ENCODE data around the gene RIOK2. TPM values are rescaled to one million over a fixed set of nuclear protein-coding genes. Genes with fewer than 3 reads are reported as not detected.
"Not testable (repeated sequence)": the region's sequence is repeated elsewhere in the genome, so short reads cannot be mapped to it uniquely, and the experiment has no call there.

Gene RIOK2
- total RNA-seq, 2 experiments from 2014 or later = 24.7 to 28.0 TPM

- Mint-ChIP-seq H3K36me3 (peaks cover 40% of the 10 kb centered on the region), H3K27ac (no peak overlapping the region), H3K9me3 (ENCODE audit: low read depth) (peaks cover 15% of the 10 kb centered on the region), H3K4me3 (no peak overlapping the region), H3K27me3 (no peaks in the 10 kb centered on the region), H3K4me1 (peaks cover 20% of the 10 kb centered on the region)
- CTCF ChIA-PET = interaction anchor here (0.6 to 10.1 kb wide), 38 partner anchors 9 to 548 kb away, joined by 3 to 79 read pairs (median 4); partner anchors contain the start of genes CAST, LIX1 and RIOK2
- peak; percentile 61 for ATAC-seq
- peak; percentile 64 for DNase-seq
These were observed 21.0 kb downstream of the RIOK2 start for GRCh38 chr5:97162045-97162444.

DNA sequence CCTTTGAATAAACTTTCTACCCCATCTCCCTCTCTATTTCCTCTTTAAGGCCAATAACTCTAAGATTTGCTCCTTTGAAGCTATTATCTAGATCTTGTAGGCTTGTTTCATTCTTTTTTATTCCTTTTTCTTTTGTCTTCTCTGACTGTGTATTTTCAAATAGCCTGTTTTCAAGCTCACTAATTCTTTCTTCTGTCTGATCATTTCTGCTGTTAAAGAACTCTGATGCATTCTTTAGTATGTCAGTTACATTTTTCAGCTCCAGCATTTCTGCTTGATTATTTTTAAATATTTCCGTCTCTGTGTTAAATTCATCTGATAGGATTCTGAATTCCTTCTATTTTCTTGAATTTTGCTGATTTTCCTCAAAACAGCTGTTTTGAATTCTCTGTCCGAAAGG lies 25.4 kb downstream of the RIOK2 start:
- Mint-ChIP-seq H3K27ac (no peak overlapping the region), H3K4me3 (no peak overlapping the region), H3K4me1 (peaks cover 3% of the 10 kb centered on the region), H3K27me3 (peaks cover 8% of the 10 kb centered on the region), H3K36me3 (peaks cover 36% of the 10 kb centered on the region), H3K9me3 (ENCODE audit: low read depth) (peaks cover 25% of the 10 kb centered on the region)
- CTCF ChIA-PET = interaction anchor here (2.3 kb wide), 1 partner anchor 15 kb away, joined by 11 read pairs; the partner anchor contains the start of gene LIX1
- DNase-seq (no peak), ATAC-seq (no peak)

DNA sequence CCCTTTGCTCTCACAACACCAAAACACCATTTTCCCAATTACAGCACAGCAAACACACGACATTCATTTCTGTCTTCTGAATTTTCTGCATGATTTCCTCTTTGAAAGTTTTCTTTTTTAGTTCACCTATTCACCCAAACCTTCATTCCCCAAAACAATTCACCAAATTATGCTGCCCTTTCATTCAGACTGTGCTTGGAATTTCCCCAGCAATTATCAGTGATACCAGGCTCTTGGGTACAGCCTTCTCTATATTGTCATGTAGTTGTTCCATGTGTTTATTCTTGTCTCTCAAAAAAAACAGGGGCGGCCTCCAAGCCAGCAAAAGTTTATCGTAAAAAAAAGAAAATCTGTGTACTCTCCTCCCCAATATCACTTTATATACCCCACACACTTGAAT lies 31.7 kb downstream of the RIOK2 start:
- Mint-ChIP-seq H3K27me3 (peaks cover 8% of the 10 kb centered on the region), H3K27ac (no peak overlapping the region), H3K36me3 (peaks cover 5% of the 10 kb centered on the region), H3K4me3 (no peak overlapping the region), H3K9me3 (ENCODE audit: low read depth) (peaks cover 5% of the 10 kb centered on the region), H3K4me1 (peaks cover 3% of the 10 kb centered on the region)
- CTCF ChIA-PET = interaction anchor here (2.3 kb wide), 1 partner anchor 11 kb away, joined by 10 read pairs; no protein-coding TSS in a partner anchor
- ATAC-seq (no peak), DNase-seq (no peak)

- peaks cover 3% of the 10 kb centered on the region for H3K4me1 Mint-ChIP-seq
- H3K27ac Mint-ChIP-seq = no peak overlapping the region
- H3K27me3 Mint-ChIP-seq = peaks cover 3% of the 10 kb centered on the region
- ATAC-seq = no peak
- no peak overlapping the region for H3K4me3 Mint-ChIP-seq
- no peak for DNase-seq
- CTCF ChIA-PET = interaction anchor here (1.4 kb wide), 1 partner anchor 286 kb away, joined by 3 read pairs; no protein-coding TSS in a partner anchor
- peaks cover 2% of the 10 kb centered on the region for H3K9me3 Mint-ChIP-seq (ENCODE audit: low read depth)
- peaks cover under 1% of the 10 kb centered on the region for H3K36me3 Mint-ChIP-seq
These were observed 32.6 kb downstream of the RIOK2 start for GRCh38 chr5:97150401-97150800.

DNA sequence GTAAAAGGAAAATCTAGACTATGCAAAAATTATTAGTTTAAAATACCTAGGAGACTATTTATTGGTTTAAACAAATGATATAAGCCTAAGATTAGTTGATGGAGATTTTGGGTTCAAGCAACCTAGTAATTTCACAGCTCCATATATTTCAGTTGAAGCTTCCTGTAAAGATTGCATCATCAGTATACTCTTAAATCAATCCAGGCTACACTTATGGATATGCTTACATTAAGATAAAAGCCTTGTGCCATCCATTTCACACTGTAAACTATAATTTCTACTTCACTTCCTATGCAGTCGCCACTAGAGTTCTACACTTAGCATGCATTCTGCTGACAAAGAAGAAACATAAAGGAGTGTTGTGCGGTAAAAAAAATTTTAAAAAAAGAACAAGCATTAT lies 33.3 kb downstream of the RIOK2 start:
- DNase-seq = no peak
- no peak for ATAC-seq
- CTCF ChIA-PET = interaction anchor here (0.9 to 1.4 kb wide), 3 partner anchors 10 to 286 kb away, joined by 3 to 4 read pairs (median 4); no protein-coding TSS in a partner anchor
- H3K9me3 Mint-ChIP-seq (ENCODE audit: low read depth) = peaks cover 2% of the 10 kb centered on the region
- H3K27ac Mint-ChIP-seq = no peak overlapping the region
- H3K36me3 Mint-ChIP-seq = no peaks in the 10 kb centered on the region
- peaks cover 3% of the 10 kb centered on the region for H3K4me1 Mint-ChIP-seq
- H3K4me3 Mint-ChIP-seq = no peak overlapping the region
- H3K27me3 Mint-ChIP-seq = no peaks in the 10 kb centered on the region

- CTCF ChIA-PET = interaction anchor here (0.6 to 1.9 kb wide), 5 partner anchors 13 to 340 kb away, joined by 3 to 6 read pairs (median 3); partner anchors contain the start of gene ERAP1
- no peaks in the 10 kb centered on the region for H3K36me3 Mint-ChIP-seq
- H3K4me3 Mint-ChIP-seq = no peak overlapping the region
- peaks cover 3% of the 10 kb centered on the region for H3K4me1 Mint-ChIP-seq
- ATAC-seq (no peak), DNase-seq (no peak)
- H3K27ac Mint-ChIP-seq = no peak overlapping the region
- H3K9me3 Mint-ChIP-seq (ENCODE audit: low read depth) = peaks cover 2% of the 10 kb centered on the region
- H3K27me3 Mint-ChIP-seq = no peaks in the 10 kb centered on the region
These were observed 34.8 kb downstream of the RIOK2 start for GRCh38 chr5:97148288-97148687.

GRCh38 chr5:97143704-97144103 lies 39.3 kb downstream of the RIOK2 start:
- Mint-ChIP-seq H3K27ac (no peak overlapping the region), H3K4me3 (no peak overlapping the region), H3K4me1 (no peaks in the 10 kb centered on the region), H3K27me3 (peaks cover 24% of the 10 kb centered on the region), H3K9me3 (ENCODE audit: low read depth) (no peaks in the 10 kb centered on the region), H3K36me3 (no peaks in the 10 kb centered on the region)
- DNase-seq (no peak), ATAC-seq (no peak)
- CTCF ChIA-PET = interaction anchor here (1.2 to 5.6 kb wide), 7 partner anchors 18 to 277 kb away, joined by 3 to 34 read pairs (median 8); no protein-coding TSS in a partner anchor

GRCh38 chr5:97142521-97143254 lies 40.4 kb downstream of the RIOK2 start, which contains the start of gene LIX1:
Gene LIX1 (minus strand): TSS chr5:97142611. CDS start chr5:97142576, 35 bp downstream.
- no peaks in the 10 kb centered on the region for H3K9me3 Mint-ChIP-seq (ENCODE audit: low read depth)
- CTCF ChIA-PET = interaction anchor here (0.7 to 5.6 kb wide), 30 partner anchors 10 to 528 kb away, joined by 3 to 34 read pairs (median 4); partner anchors contain the start of gene LNPEP
- H3K4me3 Mint-ChIP-seq = no peak within 1 kb of the TSS
- ATAC-seq (peak; percentile 87), DNase-seq (peak; percentile 62)
- H3K27ac Mint-ChIP-seq = no peak within 1 kb of the TSS
- peaks cover 24% of the 10 kb centered on the region for H3K27me3 Mint-ChIP-seq
- H3K36me3 Mint-ChIP-seq = no peaks in the 10 kb centered on the region
- H3K4me1 Mint-ChIP-seq = no peaks in the 10 kb centered on the region

DNA sequence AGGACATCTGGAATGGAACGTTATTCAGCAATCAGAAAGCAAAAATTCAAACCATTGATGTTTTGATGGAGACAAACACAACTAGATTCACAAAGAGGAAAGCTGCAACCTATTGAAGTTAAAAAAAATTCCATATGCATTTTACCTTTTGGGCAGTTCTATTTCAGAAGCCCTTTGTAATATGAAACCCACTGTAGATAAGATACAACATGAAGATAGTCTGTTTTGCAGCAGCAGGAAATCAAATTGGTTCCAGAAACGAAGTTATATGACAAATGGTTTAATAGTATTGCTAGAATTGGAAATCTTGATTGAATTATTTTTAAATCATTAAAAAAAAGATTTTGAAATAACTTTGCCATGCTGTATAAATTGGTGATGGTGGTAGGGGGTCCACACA lies 41.5 kb downstream of the RIOK2 start:
- no peaks in the 10 kb centered on the region for H3K36me3 Mint-ChIP-seq
- H3K27ac Mint-ChIP-seq = no peak overlapping the region
- H3K27me3 Mint-ChIP-seq = peaks cover 24% of the 10 kb centered on the region
- H3K9me3 Mint-ChIP-seq (ENCODE audit: low read depth) = no peaks in the 10 kb centered on the region
- H3K4me3 Mint-ChIP-seq = no peak overlapping the region
- ATAC-seq = no peak
- DNase-seq = no peak
- H3K4me1 Mint-ChIP-seq = peaks cover 3% of the 10 kb centered on the region
- CTCF ChIA-PET = interaction anchor here (0.9 to 5.6 kb wide), 9 partner anchors 11 to 527 kb away, joined by 3 to 34 read pairs (median 4); no protein-coding TSS in a partner anchor

DNA sequence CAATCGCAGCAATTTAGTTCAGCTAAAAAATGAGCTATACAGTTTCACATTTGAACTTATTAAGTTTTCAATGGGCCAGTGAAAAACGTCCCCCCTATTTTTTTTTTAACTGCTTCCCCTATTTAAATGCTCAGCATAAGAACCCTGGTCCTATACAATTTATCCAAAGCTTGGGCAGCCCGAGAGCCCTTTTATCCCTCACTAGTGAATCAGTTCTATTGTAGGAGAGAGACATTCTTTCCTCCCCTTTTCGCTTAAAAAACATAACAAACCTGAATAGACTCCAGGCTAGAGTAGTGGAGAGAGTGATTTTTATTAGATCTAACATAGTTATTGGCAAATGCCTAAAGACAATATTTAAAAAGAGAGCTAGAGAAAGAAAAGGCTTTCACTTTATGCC lies 42.0 kb downstream of the RIOK2 start:
- Mint-ChIP-seq H3K27ac (no peak overlapping the region), H3K9me3 (ENCODE audit: low read depth) (no peaks in the 10 kb centered on the region), H3K36me3 (no peaks in the 10 kb centered on the region), H3K4me1 (peaks cover 8% of the 10 kb centered on the region), H3K4me3 (no peak overlapping the region), H3K27me3 (peaks cover 24% of the 10 kb centered on the region)
- CTCF ChIA-PET = interaction anchor here (0.8 to 5.6 kb wide), 6 partner anchors 10 to 527 kb away, joined by 3 to 34 read pairs (median 4); no protein-coding TSS in a partner anchor
- DNase-seq (no peak), ATAC-seq (no peak)

- H3K9me3 Mint-ChIP-seq (ENCODE audit: low read depth); H3K4me3 Mint-ChIP-seq; DNase-seq; H3K36me3 Mint-ChIP-seq; ATAC-seq; H3K27ac Mint-ChIP-seq: not testable (repeated sequence)
- peaks cover 14% of the 10 kb centered on the region for H3K4me1 Mint-ChIP-seq
- CTCF ChIA-PET = interaction anchor here (0.8 to 5.6 kb wide), 5 partner anchors 21 to 388 kb away, joined by 3 to 34 read pairs (median 6); no protein-coding TSS in a partner anchor
- H3K27me3 Mint-ChIP-seq = peaks cover 24% of the 10 kb centered on the region
These were observed 42.8 kb downstream of the RIOK2 start for GRCh38 chr5:97140250-97140649.

DNA sequence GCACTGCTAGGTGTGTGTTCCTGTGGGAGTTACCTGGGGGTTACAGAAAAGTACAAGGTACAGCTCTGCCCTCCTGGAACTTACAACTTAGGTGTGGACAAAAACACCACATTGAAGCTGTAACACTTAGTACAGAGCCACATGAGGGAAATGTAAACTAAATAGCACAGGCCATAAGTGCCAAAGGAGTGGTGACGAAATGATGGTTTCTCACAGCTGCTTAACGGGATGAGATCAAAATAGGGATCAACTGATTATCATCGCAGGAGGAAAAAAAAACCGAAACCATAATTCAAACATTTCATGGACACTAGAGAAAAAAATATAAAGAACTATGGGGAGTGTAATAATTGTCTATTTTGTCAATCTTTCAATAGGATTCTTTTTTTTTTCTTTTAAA lies 46.6 kb downstream of the RIOK2 start:
- Mint-ChIP-seq H3K4me3 (no peak overlapping the region), H3K27ac (no peak overlapping the region), H3K4me1 (peaks cover 29% of the 10 kb centered on the region), H3K36me3 (peaks cover 2% of the 10 kb centered on the region), H3K9me3 (ENCODE audit: low read depth) (no peaks in the 10 kb centered on the region), H3K27me3 (peaks cover 19% of the 10 kb centered on the region)
- ATAC-seq (no peak), DNase-seq (no peak)
- CTCF ChIA-PET = no interaction called here

- H3K27ac Mint-ChIP-seq = no peak overlapping the region
- H3K4me3 Mint-ChIP-seq = no peak overlapping the region
- H3K9me3 Mint-ChIP-seq (ENCODE audit: low read depth) = no peaks in the 10 kb centered on the region
- peak; percentile 87 for ATAC-seq
- peaks cover 3% of the 10 kb centered on the region for H3K36me3 Mint-ChIP-seq
- H3K27me3 Mint-ChIP-seq = peaks cover 16% of the 10 kb centered on the region
- peaks cover 29% of the 10 kb centered on the region for H3K4me1 Mint-ChIP-seq
- peak; percentile 69 for DNase-seq
- CTCF ChIA-PET = interaction anchor here (1.2 kb wide), 1 partner anchor 10 kb away, joined by 4 read pairs; no protein-coding TSS in a partner anchor
These were observed 47.2 kb downstream of the RIOK2 start for GRCh38 chr5:97135868-97136267.

All from activated CD8-positive, alpha-beta memory T cell treated with anti-CD3 and anti-CD28 coated beads, Interleukin-2, amount 10 ng/mL, durations not matched to agents 7 days and 5 days (primary cell).